Lower leg skin (tissue), 3 donors: ENCODE measurements around the gene PIGS.

Experiments
- CTCF ChIP-seq, 3 donors: fragments of 450-650 bp; IDR thresholded peaks; one replicate each; pipeline ENCODE4 v1.5.1; 2016; ENCODE audit warnings: antibody characterized with exemption in 3 of 3, mild to moderate bottlenecking in 3 of 3, moderate library complexity in 2 of 3
- POLR2A ChIP-seq, 2 donors: fragments of 450-650 bp; IDR thresholded peaks; one replicate each; pipeline ENCODE4 v1.6.1; 2016 to 2017; ENCODE audit warnings: antibody characterized with exemption in 2 of 2, mild to moderate bottlenecking in 1 of 2, moderate library complexity in 1 of 2

- TF ChIP-seq POLR2A (IDR thresholded peaks at IDR 0.05) (no peak), CTCF (IDR thresholded peaks at IDR 0.05) (no peak)
Observed at GRCh38 chr17:28515518-28515917, 55.8 kb downstream of the PIGS start.
